ENCODE results near the gene FOXO1.
A peak's percentile ranks its signal among the peaks of the same experiment; 100 is the strongest.

FOXO1 gene

DNA sequence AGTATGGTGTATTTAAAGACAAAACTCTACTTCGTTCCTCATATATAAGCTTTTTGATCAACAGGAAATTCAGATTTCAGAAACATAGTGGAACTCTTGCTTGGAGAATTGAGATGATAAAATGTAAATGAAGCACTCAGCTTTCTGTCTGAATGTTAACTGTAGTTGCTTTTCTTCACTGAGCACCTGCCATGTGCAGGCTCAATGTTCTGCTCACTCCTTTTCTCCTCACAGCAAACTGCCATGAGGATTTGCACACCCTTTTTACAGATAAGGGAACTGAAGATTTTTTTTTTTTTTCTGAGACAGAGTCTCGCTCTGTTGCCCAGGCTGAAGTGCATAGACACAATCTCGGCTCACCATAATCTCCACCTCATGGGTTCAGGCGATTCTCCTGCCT lies 28.0 kb upstream of the FOXO1 start:
- Histone ChIP-seq H3K9me3 (ENCODE audit: control insufficient read depth, insufficient read depth, low read length) (peaks cover 4% of the 10 kb centered on the region; the same call in 1 of the 2 replicates), H3F3A (ENCODE audit: control insufficient read depth, insufficient read depth) (peaks cover 49% of the 10 kb centered on the region), H3K4me3 (ENCODE audit: low read length) (peak overlapping the region; percentile 52), H3K4me2 (ENCODE audit: low read length) (peak overlapping the region; percentile 69), H3K27me3 (ENCODE audit: control insufficient read depth, low read length) (no peaks in the 10 kb centered on the region), H3K4me1 (ENCODE audit: control insufficient read depth, low read length) (peaks cover 95% of the 10 kb centered on the region), H3K36me3 (ENCODE audit: control insufficient read depth, low read length) (peaks cover 7% of the 10 kb centered on the region; the same call in 1 of the 2 replicates), H3K9me2 (replicated peaks; ENCODE audit: control insufficient read depth, low read length) (no peaks in the 10 kb centered on the region), H3K79me2 (ENCODE audit: control insufficient read depth, low read length) (peaks cover 10% of the 10 kb centered on the region; the same call in 1 of the 2 replicates), H4K20me1 (ENCODE audit: control insufficient read depth, insufficient read depth, low read depth, low read length) (no peaks in the 10 kb centered on the region), H3K27ac (ENCODE audit: low read depth, low read length) (peak overlapping the region; percentile 96)
- no peak for TF ChIP-seq EZH2phosphoT487 (IDR thresholded peaks at IDR 0.05; ENCODE audit: borderline replicate concordance, low read length)
- TF ChIP-seq, protein P1, sequence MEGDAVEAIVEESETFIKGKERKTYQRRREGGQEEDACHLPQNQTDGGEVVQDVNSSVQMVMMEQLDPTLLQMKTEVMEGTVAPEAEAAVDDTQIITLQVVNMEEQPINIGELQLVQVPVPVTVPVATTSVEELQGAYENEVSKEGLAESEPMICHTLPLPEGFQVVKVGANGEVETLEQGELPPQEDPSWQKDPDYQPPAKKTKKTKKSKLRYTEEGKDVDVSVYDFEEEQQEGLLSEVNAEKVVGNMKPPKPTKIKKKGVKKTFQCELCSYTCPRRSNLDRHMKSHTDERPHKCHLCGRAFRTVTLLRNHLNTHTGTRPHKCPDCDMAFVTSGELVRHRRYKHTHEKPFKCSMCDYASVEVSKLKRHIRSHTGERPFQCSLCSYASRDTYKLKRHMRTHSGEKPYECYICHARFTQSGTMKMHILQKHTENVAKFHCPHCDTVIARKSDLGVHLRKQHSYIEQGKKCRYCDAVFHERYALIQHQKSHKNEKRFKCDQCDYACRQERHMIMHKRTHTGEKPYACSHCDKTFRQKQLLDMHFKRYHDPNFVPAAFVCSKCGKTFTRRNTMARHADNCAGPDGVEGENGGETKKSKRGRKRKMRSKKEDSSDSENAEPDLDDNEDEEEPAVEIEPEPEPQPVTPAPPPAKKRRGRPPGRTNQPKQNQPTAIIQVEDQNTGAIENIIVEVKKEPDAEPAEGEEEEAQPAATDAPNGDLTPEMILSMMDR (IDR thresholded peaks at IDR 0.05; ENCODE audit: low read depth, low read length, poor library complexity, severe bottlenecking), result no peak

DNA sequence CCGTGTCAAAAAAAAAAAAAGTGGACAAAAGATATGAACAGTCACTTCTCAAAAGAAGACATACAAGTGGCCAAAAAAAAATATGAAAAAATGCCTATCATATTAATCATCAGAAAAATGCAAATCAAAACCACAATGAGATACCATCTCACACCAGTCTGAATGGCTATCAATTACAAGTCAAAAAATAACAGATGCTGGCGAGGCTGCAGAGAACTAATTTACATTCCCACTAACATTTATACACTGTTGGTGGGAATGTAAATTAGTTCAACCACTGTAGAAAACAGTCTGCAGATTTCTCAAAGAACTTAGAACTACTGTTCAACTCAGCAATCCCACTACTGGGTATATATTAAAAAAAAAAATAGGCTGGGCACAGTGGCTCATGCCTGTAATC lies 26.5 kb upstream of the FOXO1 start:
- peak overlapping the region; percentile 52 for H3K4me3 ChIP-seq (ENCODE audit: low read length)
- no peaks in the 10 kb centered on the region for H4K20me1 ChIP-seq (ENCODE audit: control insufficient read depth, insufficient read depth, low read depth, low read length)
- H3K9me2 ChIP-seq (replicated peaks; ENCODE audit: control insufficient read depth, low read length), result no peaks in the 10 kb centered on the region
- TF ChIP-seq, protein P1 (IDR thresholded peaks at IDR 0.05; ENCODE audit: low read depth, low read length, poor library complexity, severe bottlenecking), result no peak
- no peak for TF ChIP-seq EZH2phosphoT487 (IDR thresholded peaks at IDR 0.05; ENCODE audit: borderline replicate concordance, low read length)
- H3K4me2 ChIP-seq (ENCODE audit: low read length), result peak overlapping the region; percentile 69
- peaks cover 10% of the 10 kb centered on the region; the same call in 1 of the 2 replicates for H3K79me2 ChIP-seq (ENCODE audit: control insufficient read depth, low read length)
- peaks cover 4% of the 10 kb centered on the region; the same call in 1 of the 2 replicates for H3K9me3 ChIP-seq (ENCODE audit: control insufficient read depth, insufficient read depth, low read length)
- H3K4me1 ChIP-seq (ENCODE audit: control insufficient read depth, low read length), result peaks cover 92% of the 10 kb centered on the region
- H3K27me3 ChIP-seq (ENCODE audit: control insufficient read depth, low read length), result no peaks in the 10 kb centered on the region
- H3K36me3 ChIP-seq (ENCODE audit: control insufficient read depth, low read length), result peaks cover 7% of the 10 kb centered on the region; the same call in 1 of the 2 replicates
- H3F3A ChIP-seq (ENCODE audit: control insufficient read depth, insufficient read depth), result peaks cover 50% of the 10 kb centered on the region
- H3K27ac ChIP-seq (ENCODE audit: low read depth, low read length), result peak overlapping the region; percentile 96

DNA sequence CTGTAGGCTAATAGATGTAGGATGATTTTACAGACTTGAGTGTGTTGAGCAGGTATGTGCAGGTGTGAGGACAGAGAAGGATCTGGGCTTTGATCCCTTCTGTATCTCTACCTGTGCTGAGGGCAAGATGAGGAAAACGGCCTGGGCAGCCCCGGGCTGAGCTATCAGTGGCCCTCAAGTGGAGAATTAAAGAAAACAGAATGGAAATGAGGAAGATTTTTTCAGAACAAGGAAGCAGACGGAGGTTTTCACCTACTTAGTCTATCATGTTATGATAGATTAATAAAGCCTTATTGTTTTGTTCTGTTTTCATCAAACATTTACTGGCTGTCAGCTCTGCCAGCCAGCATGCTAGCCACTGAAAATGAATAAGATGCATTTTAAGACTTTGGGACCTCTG lies 22.3 kb upstream of the FOXO1 start:
- TF ChIP-seq, protein P1 (IDR thresholded peaks at IDR 0.05; ENCODE audit: low read depth, low read length, poor library complexity, severe bottlenecking), result no peak
- no peak for TF ChIP-seq EZH2phosphoT487 (IDR thresholded peaks at IDR 0.05; ENCODE audit: borderline replicate concordance, low read length)
- no peaks in the 10 kb centered on the region for H3K27me3 ChIP-seq (ENCODE audit: control insufficient read depth, low read length)
- H3K4me3 ChIP-seq (ENCODE audit: low read length), result no peak overlapping the region
- no peaks in the 10 kb centered on the region for H4K20me1 ChIP-seq (ENCODE audit: control insufficient read depth, insufficient read depth, low read depth, low read length)
- peaks cover 7% of the 10 kb centered on the region; the same call in 1 of the 2 replicates for H3K36me3 ChIP-seq (ENCODE audit: control insufficient read depth, low read length)
- H3F3A ChIP-seq (ENCODE audit: control insufficient read depth, insufficient read depth), result peaks cover 32% of the 10 kb centered on the region
- no peaks in the 10 kb centered on the region for H3K9me2 ChIP-seq (replicated peaks; ENCODE audit: control insufficient read depth, low read length)
- peak overlapping the region; percentile 44 for H3K4me2 ChIP-seq (ENCODE audit: low read length)
- peaks cover 4% of the 10 kb centered on the region; the same call in 1 of the 2 replicates for H3K9me3 ChIP-seq (ENCODE audit: control insufficient read depth, insufficient read depth, low read length)
- H3K4me1 ChIP-seq (ENCODE audit: control insufficient read depth, low read length), result peaks cover 71% of the 10 kb centered on the region
- peak overlapping the region; percentile 37 for H3K27ac ChIP-seq (ENCODE audit: low read depth, low read length)
- H3K79me2 ChIP-seq (ENCODE audit: control insufficient read depth, low read length), result peaks cover 5% of the 10 kb centered on the region; the same call in 1 of the 2 replicates
